Tibial nerve (tissue), 4 donors: Measurements from ENCODE around the gene LRRTM4. TPM values are rescaled to one million over a fixed set of nuclear protein-coding genes. Genes with fewer than 3 reads are reported as not detected.
"Not testable (repeated sequence)": the region's sequence is repeated elsewhere in the genome, so short reads cannot be mapped to it uniquely, and the experiment has no call there.

Experiments used
- DNase-seq, 2 donors: peaks; one replicate each; pipeline ENCODE4 v3.0.0-alpha.2; 2019; ENCODE audit warnings: low spot score in 2 of 2
- H3K27ac ChIP-seq, 4 donors: fragments of 200-600 bp; sonication (generic) in 3 of 4; one replicate each; pipeline ENCODE4 v1.5.1; 2017 to 2019; ENCODE audit warnings: mild to moderate bottlenecking in 1 of 4
- H3K27me3 ChIP-seq, 2 donors: fragments of 200-600 bp; sonication (generic) in 1 of 2; one replicate each; pipeline versions ENCODE4 v1.5.1 to v1.6.0; 2017 to 2019
- H3K36me3 ChIP-seq, 3 donors: fragments of 200-600 bp; sonication (generic); one replicate each; pipeline ENCODE4 v1.5.1; 2018 to 2019
- H3K4me1 ChIP-seq, 4 donors: fragments of 200-600 bp; sonication (generic) in 3 of 4; one replicate each; pipeline ENCODE4 v1.5.1; 2017 to 2019
- H3K4me3 ChIP-seq, 4 donors: fragments of 200-600 bp; sonication (generic) in 3 of 4; one replicate each; pipeline ENCODE4 v1.5.1; 2017 to 2019; ENCODE audit warnings: mild to moderate bottlenecking in 1 of 4, moderate library complexity in 1 of 4
- H3K9me3 ChIP-seq, 4 donors: fragments of 200-600 bp; sonication (generic) in 3 of 4; one replicate each; pipeline ENCODE4 v1.5.1; 2017 to 2019
- CTCF ChIP-seq, 5 experiments: fragments of 200-600 bp in 3 of 5; fragments of 450-650 bp in 2 of 5; sonication (generic) in 3 of 5; IDR thresholded peaks; one replicate each; pipeline ENCODE4 v1.5.1; 2016 to 2019; ENCODE audit warnings: antibody characterized with exemption in 5 of 5, mild to moderate bottlenecking in 3 of 5, moderate library complexity in 2 of 5
- EP300 ChIP-seq, 2 donors: sonication (generic); formaldehyde crosslinking; IDR thresholded peaks; one replicate each; pipeline ENCODE4 v1.6.1; 2017; ENCODE audit warnings: antibody characterized with exemption in 2 of 2, mild to moderate bottlenecking in 1 of 2
- POLR2A ChIP-seq, 2 donors: fragments of 450-650 bp; IDR thresholded peaks; one replicate each; pipeline ENCODE4 v1.6.1; 2017; ENCODE audit warnings: antibody characterized with exemption in 2 of 2, mild to moderate bottlenecking in 2 of 2, moderate library complexity in 2 of 2
- WGBS, 2 donors: methylation state at CpG; one replicate each; pipeline ENCODE4 v1.1.5; 2018; 5-methylcytosine and 5-hydroxymethylcytosine counted together
- total RNA-seq, 4 donors: library from RNA; depleted of rRNA; stranded (reverse); fragments of >200 nt; gene quantifications; one replicate each; pipeline ENCODE4 v1.1.0, GENCODE V29; 2016

LRRTM4 gene
- total RNA-seq, 4 donors from 2014 or later = 2.9 to 8.1 (median 7.6) TPM

GRCh38 chr2:77192811-77193289, 329.3 kb downstream of the LRRTM4 start:
- Histone ChIP-seq H3K27ac (no peak overlapping the region), H3K4me3 (no peak overlapping the region), H3K4me1 (no peaks in the 10 kb centered on the region), H3K9me3 (no peaks in the 10 kb centered on the region), H3K27me3 (no peaks in the 10 kb centered on the region), H3K36me3 (no peaks in the 10 kb centered on the region)
- 86 to 91% methylated on average over 5 of the region's 5 CpGs for WGBS, 2 donors
- DNase-seq = no peak
- no peak for TF ChIP-seq POLR2A (IDR thresholded peaks at IDR 0.05)
- no peak for TF ChIP-seq CTCF (IDR thresholded peaks at IDR 0.05)
- TF ChIP-seq EP300 (IDR thresholded peaks at IDR 0.05) = no peak

DNA sequence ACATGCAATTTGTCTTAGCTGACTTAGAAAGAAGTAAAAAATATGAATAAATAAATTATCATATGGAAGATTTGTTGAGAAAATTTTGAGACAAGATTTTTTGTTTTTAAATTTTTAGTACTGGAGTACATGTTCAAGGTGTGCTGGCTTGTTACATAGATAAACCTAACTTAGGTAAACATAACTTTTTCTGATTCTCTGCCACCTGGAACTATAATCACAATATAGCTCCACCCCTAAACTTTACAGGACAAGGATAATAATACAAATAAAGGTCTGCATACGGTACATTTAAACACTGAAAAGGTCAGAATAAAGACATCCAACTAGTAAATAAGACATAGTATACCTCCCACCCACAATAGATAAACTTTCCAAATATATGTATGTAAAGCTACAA, 330.5 kb downstream of the LRRTM4 start:
- no peak overlapping the region for H3K4me3 ChIP-seq
- no peaks in the 10 kb centered on the region for H3K27me3 ChIP-seq
- H3K36me3 ChIP-seq = no peaks in the 10 kb centered on the region
- no peaks in the 10 kb centered on the region for H3K4me1 ChIP-seq
- H3K27ac ChIP-seq = no peak overlapping the region
- 4 to 58% methylated on average over 1 of the region's 1 CpG for WGBS, 2 donors
- TF ChIP-seq POLR2A (IDR thresholded peaks at IDR 0.05) (no peak), CTCF (IDR thresholded peaks at IDR 0.05) (no peak)
- no peaks in the 10 kb centered on the region for H3K9me3 ChIP-seq
- no peak for DNase-seq

DNA sequence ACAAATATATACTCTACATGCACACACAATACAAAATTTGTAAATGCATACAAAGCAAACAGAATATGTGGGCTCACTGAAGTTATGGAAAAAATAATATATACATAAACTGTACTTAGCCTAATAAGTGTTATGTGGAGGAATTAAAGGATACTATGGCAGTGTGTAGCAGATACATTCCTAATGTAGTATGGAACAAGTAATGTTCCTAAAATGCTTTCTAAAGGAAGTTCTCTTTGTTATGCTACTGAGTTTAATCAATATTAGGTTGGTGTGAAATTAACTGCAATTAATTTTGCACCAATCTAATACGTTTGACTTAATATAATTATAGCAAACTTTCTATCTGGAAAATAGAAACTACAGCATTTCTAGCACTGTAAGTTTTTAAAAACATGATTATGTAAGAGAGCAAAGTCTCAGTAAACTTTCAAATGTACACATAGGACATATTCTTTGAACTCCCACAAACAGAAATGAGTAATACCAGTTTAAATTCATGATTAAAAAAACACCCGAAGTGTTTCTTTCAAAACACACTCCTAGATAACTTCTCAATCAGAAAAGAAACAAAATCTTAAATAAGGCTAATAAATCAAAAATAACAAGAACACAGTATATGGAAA, 331.3 kb downstream of the LRRTM4 start:
- DNase-seq = no peak
- H3K27ac ChIP-seq = no peak overlapping the region
- no peak overlapping the region for H3K4me3 ChIP-seq
- 68 to 71% methylated on average over 2 of the region's 2 CpGs for WGBS, 2 donors
- H3K36me3 ChIP-seq = no peaks in the 10 kb centered on the region
- H3K9me3 ChIP-seq = no peaks in the 10 kb centered on the region
- H3K4me1 ChIP-seq = no peaks in the 10 kb centered on the region
- H3K27me3 ChIP-seq = no peaks in the 10 kb centered on the region
- no peak for TF ChIP-seq EP300 (IDR thresholded peaks at IDR 0.05)
- TF ChIP-seq CTCF (IDR thresholded peaks at IDR 0.05) = no peak
- no peak for TF ChIP-seq POLR2A (IDR thresholded peaks at IDR 0.05)

DNA sequence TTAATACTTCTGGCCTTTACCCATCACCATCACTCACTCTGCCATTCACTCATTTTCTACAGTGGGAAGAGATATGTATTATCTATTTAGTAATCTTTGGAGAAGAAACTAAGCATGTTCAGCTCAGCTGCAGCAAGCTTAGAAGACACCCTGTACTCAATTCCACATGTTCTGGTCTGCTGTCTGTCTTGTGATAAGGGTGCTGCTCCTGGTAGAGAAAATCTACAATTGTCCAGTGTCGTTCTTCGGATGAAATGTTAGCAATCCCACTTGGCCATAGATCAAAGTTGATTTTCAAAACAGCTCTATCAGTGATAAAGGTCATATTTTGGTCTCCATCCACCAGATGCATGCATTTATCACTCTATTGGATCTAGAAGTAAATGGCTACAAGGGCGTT, 337.1 kb downstream of the LRRTM4 start:
- Histone ChIP-seq H3K36me3 (no peaks in the 10 kb centered on the region), H3K27ac (no peak overlapping the region), H3K4me1 (no peaks in the 10 kb centered on the region), H3K9me3 (peaks cover 0 to 3% (median 0%) of the 10 kb centered on the region in 4 donors), H3K27me3 (no peaks in the 10 kb centered on the region), H3K4me3 (no peak overlapping the region)
- no peak for TF ChIP-seq POLR2A (IDR thresholded peaks at IDR 0.05)
- no peak for TF ChIP-seq EP300 (IDR thresholded peaks at IDR 0.05)
- no peak for TF ChIP-seq CTCF (IDR thresholded peaks at IDR 0.05)
- 64 to 66% methylated on average over 3 of the region's 3 CpGs for WGBS, 2 donors
- no peak for DNase-seq

- DNase-seq = no peak
- peaks cover 0 to 3% (median 0%) of the 10 kb centered on the region in 4 donors for H3K9me3 ChIP-seq
- WGBS, 2 donors = 65 to 72% methylated on average over 5 of the region's 5 CpGs
- no peak overlapping the region for H3K4me3 ChIP-seq
- no peaks in the 10 kb centered on the region for H3K27me3 ChIP-seq
- no peaks in the 10 kb centered on the region for H3K4me1 ChIP-seq
- H3K36me3 ChIP-seq = no peaks in the 10 kb centered on the region
- no peak overlapping the region for H3K27ac ChIP-seq
- no peak for TF ChIP-seq POLR2A (IDR thresholded peaks at IDR 0.05)
- no peak for TF ChIP-seq CTCF (IDR thresholded peaks at IDR 0.05)
- TF ChIP-seq EP300 (IDR thresholded peaks at IDR 0.05) = no peak
These were observed 342.9 kb downstream of the LRRTM4 start for GRCh38 chr2:77179297-77179696.

GRCh38 chr2:77175266-77175780, 346.9 kb downstream of the LRRTM4 start:
- not testable (repeated sequence) for H3K27ac ChIP-seq, DNase-seq, H3K4me3 ChIP-seq, H3K27me3 ChIP-seq, H3K4me1 ChIP-seq, H3K36me3 ChIP-seq, H3K9me3 ChIP-seq
- 36 to 44% methylated on average over 4 of the region's 4 CpGs for WGBS, 2 donors
